H9 (cell line): Measurements from ENCODE around the gene GSG1L2. TPM values are rescaled to one million over a fixed set of nuclear protein-coding genes. Genes with fewer than 3 reads are reported as not detected.

Source experiments
- DNase-seq: peaks from one replicate; pipeline ENCODE4 v3.0.0-alpha.2; 2017
- H2AFZ ChIP-seq: one replicate; pipeline ENCODE4 v1.6.1; 2013; ENCODE audit warnings: mild to moderate bottlenecking, low read length, control low read depth, moderate library complexity
- H2AK5ac ChIP-seq: 2 replicates; pipeline ENCODE4 v1.6.1; 2013; ENCODE audit warnings: low read length, control low read depth, mixed read lengths; ENCODE audit not compliant: insufficient read length
- H2BK120ac ChIP-seq: one replicate; pipeline ENCODE4 v1.6.1; 2013; ENCODE audit warnings: low read depth, mild to moderate bottlenecking, low read length, control low read depth, inconsistent platforms; ENCODE audit not compliant: poor library complexity, severe bottlenecking
- H2BK12ac ChIP-seq: 2 replicates; pipeline ENCODE4 v1.6.1; 2013; ENCODE audit warnings: low read length, control low read depth, mixed read lengths, low read depth; ENCODE audit not compliant: insufficient read length
- H2BK15ac ChIP-seq: 2 replicates; pipeline ENCODE4 v1.6.1; 2013; ENCODE audit warnings: low read depth, low read length, control low read depth
- H2BK20ac ChIP-seq: one replicate; pipeline ENCODE4 v1.6.1; 2013; ENCODE audit warnings: low read depth, mild to moderate bottlenecking, low read length, control low read depth, inconsistent platforms; ENCODE audit not compliant: poor library complexity, severe bottlenecking
- H2BK5ac ChIP-seq: 2 replicates; pipeline ENCODE4 v1.6.1; 2013; ENCODE audit warnings: low read length, control low read depth, mixed read lengths; ENCODE audit not compliant: insufficient read length
- H3K14ac ChIP-seq: 2 replicates; pipeline ENCODE4 v1.6.1; 2013; ENCODE audit warnings: low read length, control low read depth; ENCODE audit not compliant: insufficient read depth
- H3K18ac ChIP-seq: 2 replicates; pipeline ENCODE4 v1.6.1; 2013; ENCODE audit warnings: low read depth, mild to moderate bottlenecking, mixed read lengths, low read length, control low read depth; ENCODE audit not compliant: insufficient read length
- H3K23ac ChIP-seq: 2 replicates; pipeline ENCODE4 v1.6.1; 2013; ENCODE audit warnings: low read length, control low read depth, mixed read lengths, low read depth; ENCODE audit not compliant: insufficient read length
- H3K23me2 ChIP-seq: 2 replicates; pipeline ENCODE4 v1.6.1; 2013; ENCODE audit warnings: low read depth, mild to moderate bottlenecking, mixed read lengths, low read length, control low read depth; ENCODE audit not compliant: insufficient read length, poor library complexity, severe bottlenecking
- H3K27ac ChIP-seq: 2 replicates; pipeline ENCODE4 v1.5.1; 2013; ENCODE audit warnings: low read length, control low read depth, mixed read lengths, low read depth; ENCODE audit not compliant: insufficient read length
- H3K27me3 ChIP-seq: 2 replicates; pipeline ENCODE4 v1.6.1; 2013; ENCODE audit warnings: low read length, control low read depth, inconsistent platforms; ENCODE audit not compliant: insufficient read depth
- H3K4ac ChIP-seq: 2 replicates; pipeline ENCODE4 v1.6.1; 2013; ENCODE audit warnings: low read depth, mild to moderate bottlenecking, control low read depth, inconsistent platforms, low read length, moderate library complexity
- H3K4me1 ChIP-seq: 2 replicates; pipeline ENCODE4 v1.6.1; 2013; ENCODE audit warnings: low read length, control low read depth, inconsistent platforms; ENCODE audit not compliant: insufficient read depth
- H3K4me2 ChIP-seq: 2 replicates; pipeline ENCODE4 v1.6.1; 2013; ENCODE audit warnings: low read length, control low read depth, mixed read lengths; ENCODE audit not compliant: insufficient read length, insufficient read depth
- H3K56ac ChIP-seq: 2 replicates; pipeline ENCODE4 v1.6.1; 2013; ENCODE audit warnings: low read depth, mild to moderate bottlenecking, mixed read lengths, low read length, control low read depth; ENCODE audit not compliant: insufficient read length
- H3K79me1 ChIP-seq: 2 replicates; pipeline ENCODE4 v1.6.1; 2013; ENCODE audit warnings: low read depth, mild to moderate bottlenecking, moderate library complexity, low read length, control low read depth, inconsistent platforms; ENCODE audit not compliant: insufficient read depth, poor library complexity, severe bottlenecking
- H3K79me2 ChIP-seq: 2 replicates; pipeline ENCODE4 v1.6.1; 2013; ENCODE audit warnings: low read length, control low read depth, inconsistent platforms; ENCODE audit not compliant: insufficient read depth
- H3K9ac ChIP-seq: 2 replicates; pipeline ENCODE4 v1.6.1; 2013; ENCODE audit warnings: low read length, control low read depth, mixed read lengths; ENCODE audit not compliant: insufficient read length; ENCODE audit errors: extremely low read depth
- H3K9me3 ChIP-seq: one replicate; pipeline ENCODE4 v1.6.1; 2013; ENCODE audit warnings: low read depth, low read length, inconsistent platforms; ENCODE audit not compliant: control insufficient read depth
- H3T11ph ChIP-seq: one replicate; pipeline ENCODE4 v1.6.1; 2013; ENCODE audit warnings: mild to moderate bottlenecking, low read length, control low read depth, inconsistent platforms
- H4K20me1 ChIP-seq: one replicate; pipeline ENCODE4 v1.6.1; 2013; ENCODE audit not compliant: control insufficient read depth, insufficient read length, insufficient read depth
- H4K5ac ChIP-seq: 2 replicates; pipeline ENCODE4 v1.6.1; 2013; ENCODE audit warnings: low read depth, mild to moderate bottlenecking, mixed read lengths, low read length, control low read depth; ENCODE audit not compliant: insufficient read length
- H4K8ac ChIP-seq: replicated peaks from 2 replicates; pipeline ENCODE4 v1.6.1; 2013; ENCODE audit warnings: low read length, control low read depth, mixed read lengths, low read depth; ENCODE audit not compliant: insufficient read length
- H4K91ac ChIP-seq: 2 replicates; pipeline ENCODE4 v1.6.1; 2013; ENCODE audit warnings: low read depth, mild to moderate bottlenecking, moderate library complexity, mixed read lengths, low read length, control low read depth; ENCODE audit not compliant: insufficient read length
- H3K27ac Mint-ChIP-seq, 3 experiments: 2 replicates in 2 of 3; 3 replicates in 1 of 3; pipeline ENCODE4 v1.8.0; 2020 to 2021; ENCODE audit warnings: mixed read lengths in 3 of 3, mild to moderate bottlenecking in 1 of 3, moderate library complexity in 1 of 3
- H3K27me3 Mint-ChIP-seq: 2 replicates; pipeline ENCODE4 v1.8.0; 2021; ENCODE audit warnings: low read depth, mild to moderate bottlenecking, moderate library complexity, mixed read lengths
- H3K36me3 Mint-ChIP-seq, 3 experiments: 2 replicates in 2 of 3; 3 replicates in 1 of 3; pipeline ENCODE4 v1.8.0; 2020 to 2021; ENCODE audit warnings: low read depth in 3 of 3, mixed read lengths in 3 of 3; ENCODE audit not compliant: insufficient read depth in 1 of 3
- H3K4me1 Mint-ChIP-seq, 2 experiments: 2 replicates each; pipeline ENCODE4 v1.8.0; 2020; ENCODE audit warnings: mixed read lengths in 2 of 2
- H3K4me3 Mint-ChIP-seq, 2 experiments: 2 replicates in 1 of 2; 3 replicates in 1 of 2; pipeline ENCODE4 v1.8.0; 2020 to 2021; ENCODE audit warnings: mild to moderate bottlenecking in 2 of 2, mixed read lengths in 2 of 2, moderate library complexity in 1 of 2
- H3K9me3 Mint-ChIP-seq, 2 experiments: 2 replicates in 1 of 2; 3 replicates in 1 of 2; pipeline ENCODE4 v1.8.0; 2020; ENCODE audit warnings: mild to moderate bottlenecking in 2 of 2, mixed read lengths in 2 of 2, moderate library complexity in 1 of 2
- WGBS: extraction: QIAGEN DNeasy Blood & Tissue Kit; methylation state at CpG from one replicate; pipeline ENCODE4 v1.1.7; 2013; ENCODE audit warnings: missing lambda C conversion rate, low lambda C conversion rate, mixed read lengths; ENCODE audit not compliant: insufficient read length; ENCODE audit errors: extremely low coverage; 5-methylcytosine and 5-hydroxymethylcytosine counted together
- total RNA-seq: library from RNA; stranded (reverse); gene quantifications from 2 replicates; pipeline ENCODE4 v1.2.1, GENCODE V29; 2021
- TF ChIP-seq, protein P1 (sequence below): fragments of 200-600 bp; sonication (generic); conservative IDR thresholded peaks from 3 replicates; pipeline ENCODE4 v1.8.0; 2021; ENCODE audit warnings: antibody characterized with exemption, mild to moderate bottlenecking

The GSG1L2 gene
- total RNA-seq, 1 experiment from 2014 or later, result not detected

DNA sequence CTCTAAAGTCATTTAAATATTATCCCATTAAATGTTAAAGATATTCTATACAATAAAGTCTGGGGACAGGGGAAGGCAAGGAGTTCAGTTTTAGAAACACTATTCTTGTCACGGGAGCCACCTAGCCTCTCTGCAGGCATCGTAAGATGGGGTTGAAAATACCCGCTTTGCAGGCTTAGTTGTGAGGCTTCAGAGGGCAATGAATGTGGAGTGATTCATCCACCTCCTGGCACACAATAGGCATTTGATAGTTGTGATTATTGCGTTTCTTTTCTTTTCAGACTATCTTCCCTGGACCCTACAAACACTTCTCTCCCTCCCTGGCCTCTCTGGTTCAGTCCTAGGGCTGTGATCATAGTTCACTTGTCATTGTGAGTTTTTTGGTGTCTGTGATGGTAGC lies 23.4 kb upstream of the GSG1L2 start:
- Histone ChIP-seq H3K4me2 (no peak overlapping the region), H3K27me3 (no peaks in the 10 kb centered on the region), H3K79me2 (no peaks in the 10 kb centered on the region), H3K23ac (no peak overlapping the region), H3T11ph (no peak overlapping the region), H3K23me2 (no peaks in the 10 kb centered on the region), H2BK15ac (no peak overlapping the region), H3K14ac (no peak overlapping the region), H2BK20ac (no peak overlapping the region), H3K27ac (no peak overlapping the region), H2BK120ac (no peak overlapping the region), H2BK5ac (no peak overlapping the region), H3K4me1 (no peaks in the 10 kb centered on the region), H3K9me3 (no peaks in the 10 kb centered on the region), H4K8ac (no peak overlapping the region), H3K79me1 (no peaks in the 10 kb centered on the region), H4K20me1 (no peaks in the 10 kb centered on the region), H3K4ac (no peak overlapping the region), H3K56ac (no peak overlapping the region), H3K9ac (no peak overlapping the region), H2BK12ac (no peak overlapping the region), H2AFZ (no peak overlapping the region), H4K91ac (no peak overlapping the region), H4K5ac (no peak overlapping the region), H3K18ac (no peak overlapping the region), H2AK5ac (no peak overlapping the region)
- H3K9me3 Mint-ChIP-seq, result no peaks in the 10 kb centered on the region
- TF ChIP-seq, protein P1, sequence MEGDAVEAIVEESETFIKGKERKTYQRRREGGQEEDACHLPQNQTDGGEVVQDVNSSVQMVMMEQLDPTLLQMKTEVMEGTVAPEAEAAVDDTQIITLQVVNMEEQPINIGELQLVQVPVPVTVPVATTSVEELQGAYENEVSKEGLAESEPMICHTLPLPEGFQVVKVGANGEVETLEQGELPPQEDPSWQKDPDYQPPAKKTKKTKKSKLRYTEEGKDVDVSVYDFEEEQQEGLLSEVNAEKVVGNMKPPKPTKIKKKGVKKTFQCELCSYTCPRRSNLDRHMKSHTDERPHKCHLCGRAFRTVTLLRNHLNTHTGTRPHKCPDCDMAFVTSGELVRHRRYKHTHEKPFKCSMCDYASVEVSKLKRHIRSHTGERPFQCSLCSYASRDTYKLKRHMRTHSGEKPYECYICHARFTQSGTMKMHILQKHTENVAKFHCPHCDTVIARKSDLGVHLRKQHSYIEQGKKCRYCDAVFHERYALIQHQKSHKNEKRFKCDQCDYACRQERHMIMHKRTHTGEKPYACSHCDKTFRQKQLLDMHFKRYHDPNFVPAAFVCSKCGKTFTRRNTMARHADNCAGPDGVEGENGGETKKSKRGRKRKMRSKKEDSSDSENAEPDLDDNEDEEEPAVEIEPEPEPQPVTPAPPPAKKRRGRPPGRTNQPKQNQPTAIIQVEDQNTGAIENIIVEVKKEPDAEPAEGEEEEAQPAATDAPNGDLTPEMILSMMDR, result no peak
- H3K4me3 Mint-ChIP-seq, result no peak overlapping the region; a peak in 1 of 5 replicates
- no peak overlapping the region for H3K27ac Mint-ChIP-seq
- no CpG with 5 or more reads among the region's 4 CpGs for WGBS
- no peaks in the 10 kb centered on the region for H3K36me3 Mint-ChIP-seq
- peaks cover 4% of the 10 kb centered on the region for H3K27me3 Mint-ChIP-seq
- H3K4me1 Mint-ChIP-seq, result no peaks in the 10 kb centered on the region
- DNase-seq, result peak; percentile 6
